CD14-positive monocyte (primary cell): ENCODE results near the gene CES1. TPM values are rescaled to one million over a fixed set of nuclear protein-coding genes. Genes with fewer than 3 reads are reported as not detected.
A peak's percentile ranks its signal among the peaks of the same experiment; 100 is the strongest.
"Not testable (repeated sequence)": the region's sequence is repeated elsewhere in the genome, so short reads cannot be mapped to it uniquely, and the experiment has no call there.

Experiments
- DNase-seq, 3 donors: peaks; one replicate each; pipeline ENCODE4 v3.0.0-alpha.2; 2011 to 2022
- H2AFZ ChIP-seq: 2 replicates; pipeline ENCODE4 v1.6.0; 2012; ENCODE audit warnings: mild to moderate bottlenecking, low read depth, low read length, inconsistent platforms; ENCODE audit not compliant: insufficient read depth, poor library complexity, severe bottlenecking
- H3K27ac ChIP-seq, 2 donors: 1 replicate in 1 of 2; 2 replicates in 1 of 2; pipeline ENCODE4 v1.5.1; 2012 to 2013; ENCODE audit warnings: low read length in 2 of 2, control low read depth in 1 of 2, inconsistent platforms in 1 of 2, low read depth in 1 of 2, mild to moderate bottlenecking in 1 of 2
- H3K27me3 ChIP-seq, 2 donors: one replicate each; pipeline versions ENCODE4 v1.6.0 to v1.6.1; 2011 to 2013; ENCODE audit warnings: low read length in 2 of 2; ENCODE audit not compliant: control insufficient read depth in 2 of 2, insufficient read depth in 2 of 2
- H3K36me3 ChIP-seq, 2 donors: replicated peaks in 1 of 2; 1 replicate in 1 of 2; 2 replicates in 1 of 2; pipeline versions ENCODE4 v1.5.1 to v1.6.1; 2012 to 2013; ENCODE audit warnings: low read length in 2 of 2, control low read depth in 1 of 2, inconsistent platforms in 1 of 2, mild to moderate bottlenecking in 1 of 2; ENCODE audit not compliant: insufficient read depth in 2 of 2, control insufficient read depth in 1 of 2
- H3K4me1 ChIP-seq, 2 donors: 1 replicate in 1 of 2; 2 replicates in 1 of 2; pipeline versions ENCODE4 v1.5.1 to v1.6.1; 2012 to 2013; ENCODE audit warnings: low read length in 2 of 2, control low read depth in 1 of 2, inconsistent platforms in 1 of 2, mild to moderate bottlenecking in 1 of 2, moderate library complexity in 1 of 2; ENCODE audit not compliant: insufficient read depth in 2 of 2, control insufficient read depth in 1 of 2
- H3K4me2 ChIP-seq: replicated peaks from 2 replicates; pipeline ENCODE3; 2012; ENCODE audit warnings: low read length, moderate library complexity, mild to moderate bottlenecking; ENCODE audit not compliant: poor library complexity, severe bottlenecking; ENCODE audit errors: extremely low read depth
- H3K4me3 ChIP-seq, 3 experiments: fragments of 200-600 bp in 1 of 3; sonication (generic) in 1 of 3; replicated peaks in 1 of 3; 1 replicate in 2 of 3; 2 replicates in 1 of 3; pipeline ENCODE4 v1.5.1; 2011 to 2013; ENCODE audit warnings: low read length in 3 of 3, mild to moderate bottlenecking in 3 of 3, control low read depth in 2 of 3, low read depth in 2 of 3, inconsistent platforms in 1 of 3, moderate library complexity in 1 of 3
- H3K79me2 ChIP-seq: 2 replicates; pipeline ENCODE4 v1.6.0; 2012; ENCODE audit warnings: mild to moderate bottlenecking, control low read depth, inconsistent platforms, low read length, moderate library complexity; ENCODE audit not compliant: insufficient read depth
- H3K9ac ChIP-seq: 2 replicates; pipeline ENCODE4 v1.6.0; 2017; ENCODE audit warnings: low read length, mild to moderate bottlenecking; ENCODE audit not compliant: insufficient read depth, poor library complexity, severe bottlenecking
- H3K9me3 ChIP-seq, 2 donors: replicated peaks in 1 of 2; 1 replicate in 1 of 2; 2 replicates in 1 of 2; pipeline versions ENCODE4 v1.5.1 to v1.6.1; 2012 to 2013; ENCODE audit warnings: low read length in 2 of 2, control low read depth in 1 of 2; ENCODE audit not compliant: control insufficient read depth in 1 of 2, insufficient read depth in 1 of 2
- H4K20me1 ChIP-seq: 2 replicates; pipeline ENCODE4 v1.6.0; 2012; ENCODE audit warnings: mild to moderate bottlenecking, low read length, control low read depth, moderate library complexity; ENCODE audit not compliant: insufficient read depth
- H3K27ac Mint-ChIP-seq, 7 donors: one replicate each; pipeline ENCODE4 v1.8.0; 2020; ENCODE audit warnings: mild to moderate bottlenecking in 7 of 7, mixed read lengths in 7 of 7, moderate library complexity in 6 of 7, inconsistent platforms in 2 of 7
- H3K27me3 Mint-ChIP-seq, 3 donors: one replicate each; pipeline ENCODE4 v1.8.0; 2021 to 2022; ENCODE audit warnings: low read depth in 3 of 3, mild to moderate bottlenecking in 3 of 3, mixed read lengths in 3 of 3, moderate library complexity in 3 of 3, inconsistent platforms in 1 of 3
- H3K36me3 Mint-ChIP-seq, 2 donors: one replicate each; pipeline ENCODE4 v1.8.0; 2020; ENCODE audit warnings: mixed read lengths in 2 of 2, inconsistent platforms in 1 of 2, mild to moderate bottlenecking in 1 of 2
- H3K4me1 Mint-ChIP-seq: one replicate; pipeline ENCODE4 v1.8.0; 2020; ENCODE audit warnings: mild to moderate bottlenecking, mixed read lengths
- H3K4me3 Mint-ChIP-seq, 2 donors: one replicate each; pipeline ENCODE4 v1.8.0; 2020; ENCODE audit warnings: mild to moderate bottlenecking in 2 of 2, mixed read lengths in 2 of 2, moderate library complexity in 1 of 2
- H3K9me3 Mint-ChIP-seq, 7 donors: one replicate each; pipeline ENCODE4 v1.8.0; 2020 to 2022; ENCODE audit warnings: mixed read lengths in 7 of 7, mild to moderate bottlenecking in 6 of 7, moderate library complexity in 6 of 7, inconsistent platforms in 2 of 7
- WGBS: methylation state at CpG from one replicate; pipeline ENCODE4 v1.1.5; 2013; ENCODE audit warnings: missing lambda C conversion rate; ENCODE audit not compliant: insufficient coverage; 5-methylcytosine and 5-hydroxymethylcytosine counted together
- intact Hi-C, 2 donors: fragments of 100-400 bp; cut with micrococcal nuclease; formaldehyde crosslinking; loops; one replicate each; pipeline versions ENCODE4 v1.15.0 to v1.15.1; 2023
- polyA plus RNA-seq, 3 donors: library from polyadenylated mRNA; depleted of rRNA in 1 of 3; unstranded in 2 of 3; stranded (reverse) in 1 of 3; fragments of 300-500 nt in 2 of 3; fragments of >200 nt in 1 of 3; fragmentation: Illumina TruSeq in 2 of 3; gene quantifications; 1 replicate in 2 of 3; 2 replicates in 1 of 3; pipeline ENCODE4 v1.2.3, GENCODE V29; 2012 to 2021
- TF ChIP-seq, protein P1 (sequence below): fragments of 200-600 bp; IDR thresholded peaks from one replicate; pipeline ENCODE4 v1.8.0; 2022; ENCODE audit warnings: antibody characterized with exemption, mild to moderate bottlenecking

The CES1 gene
- polyA plus RNA-seq, 3 donors: 38.4 to 190 (median 62.0) TPM

DNA sequence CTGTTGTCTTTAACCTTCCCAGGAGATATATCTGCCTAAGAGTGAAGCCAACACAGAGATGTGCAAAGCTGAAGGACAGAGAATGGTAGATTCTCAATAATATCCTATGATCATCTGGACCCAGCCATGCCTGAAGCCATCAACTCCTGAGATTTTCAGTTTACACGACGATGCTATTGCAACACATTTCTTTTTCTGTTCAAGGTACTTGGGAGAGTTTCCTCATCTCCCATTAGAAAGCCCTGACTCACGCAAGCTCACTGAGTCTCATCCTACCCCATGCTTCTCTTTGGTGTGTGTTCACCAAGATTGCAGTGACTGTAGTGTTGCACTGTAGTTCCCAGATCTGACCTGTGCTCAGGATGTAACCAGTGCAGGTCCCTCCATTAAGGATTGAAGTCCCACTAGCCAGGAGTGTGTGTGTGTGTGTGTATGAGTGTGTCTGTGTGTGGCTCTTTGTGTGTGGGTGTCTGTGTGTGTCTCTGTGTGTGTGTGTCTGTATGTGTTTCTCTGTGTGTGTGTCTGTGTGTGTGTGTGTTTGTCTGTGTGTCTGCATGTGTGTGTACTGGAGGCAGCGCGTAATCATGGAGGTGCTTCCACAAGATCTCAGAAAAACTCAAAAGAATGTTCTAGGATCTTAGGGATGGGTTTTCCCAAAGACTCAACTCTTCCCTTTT lies 15.5 kb downstream of the CES1 start:
- Histone ChIP-seq H3K36me3 (peaks cover 33 to 96% of the 10 kb centered on the region in 2 donors), H3K27me3 (no peaks in the 10 kb centered on the region), H2AFZ (no peak overlapping the region), H3K9ac (no peak overlapping the region), H3K79me2 (no peaks in the 10 kb centered on the region), H3K4me2 (no peak overlapping the region), H4K20me1 (no peaks in the 10 kb centered on the region), H3K4me1 (no peaks in the 10 kb centered on the region), H3K4me3 (no peak overlapping the region), H3K9me3 (no peaks in the 10 kb centered on the region), H3K27ac (no peak overlapping the region)
- H3K27ac Mint-ChIP-seq: peak overlapping the region in 2 of 7 donors; percentile 8 to 82
- peaks cover 0 to 12% (median 0%) of the 10 kb centered on the region in 7 donors for H3K9me3 Mint-ChIP-seq
- peaks cover 7 to 8% (median 7%) of the 10 kb centered on the region in 3 donors for H3K27me3 Mint-ChIP-seq
- H3K4me3 Mint-ChIP-seq: no peak overlapping the region
- intact Hi-C loops: no loop called here
- TF ChIP-seq, protein P1, sequence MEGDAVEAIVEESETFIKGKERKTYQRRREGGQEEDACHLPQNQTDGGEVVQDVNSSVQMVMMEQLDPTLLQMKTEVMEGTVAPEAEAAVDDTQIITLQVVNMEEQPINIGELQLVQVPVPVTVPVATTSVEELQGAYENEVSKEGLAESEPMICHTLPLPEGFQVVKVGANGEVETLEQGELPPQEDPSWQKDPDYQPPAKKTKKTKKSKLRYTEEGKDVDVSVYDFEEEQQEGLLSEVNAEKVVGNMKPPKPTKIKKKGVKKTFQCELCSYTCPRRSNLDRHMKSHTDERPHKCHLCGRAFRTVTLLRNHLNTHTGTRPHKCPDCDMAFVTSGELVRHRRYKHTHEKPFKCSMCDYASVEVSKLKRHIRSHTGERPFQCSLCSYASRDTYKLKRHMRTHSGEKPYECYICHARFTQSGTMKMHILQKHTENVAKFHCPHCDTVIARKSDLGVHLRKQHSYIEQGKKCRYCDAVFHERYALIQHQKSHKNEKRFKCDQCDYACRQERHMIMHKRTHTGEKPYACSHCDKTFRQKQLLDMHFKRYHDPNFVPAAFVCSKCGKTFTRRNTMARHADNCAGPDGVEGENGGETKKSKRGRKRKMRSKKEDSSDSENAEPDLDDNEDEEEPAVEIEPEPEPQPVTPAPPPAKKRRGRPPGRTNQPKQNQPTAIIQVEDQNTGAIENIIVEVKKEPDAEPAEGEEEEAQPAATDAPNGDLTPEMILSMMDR: no peak
- WGBS: 100% methylated on average over 2 of the region's 5 CpGs
- peak in 2 of 3 donors; percentile 12 to 25 for DNase-seq
- peaks cover 5% of the 10 kb centered on the region for H3K4me1 Mint-ChIP-seq
- peaks cover 79 to 91% of the 10 kb centered on the region in 2 donors for H3K36me3 Mint-ChIP-seq

DNA sequence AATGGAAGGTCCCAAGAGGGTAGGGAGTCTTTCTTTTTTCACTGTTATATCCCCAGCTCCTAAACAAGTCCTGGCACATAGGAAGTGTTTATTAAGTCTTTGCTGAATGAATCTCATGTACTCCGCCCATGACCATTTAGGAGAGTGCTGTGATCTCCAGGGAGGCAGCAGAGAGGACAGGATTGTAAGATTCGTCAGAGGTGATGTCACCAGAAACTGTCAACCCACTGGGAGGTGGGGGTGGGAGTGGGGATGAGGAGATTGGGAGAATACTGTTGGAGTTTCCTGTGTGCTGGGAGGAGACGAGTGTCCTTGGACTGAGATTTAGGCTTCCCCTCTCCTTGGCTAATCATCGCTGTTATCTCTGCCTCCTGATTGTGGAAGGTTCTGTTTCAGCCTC lies 16.7 kb downstream of the CES1 start:
- H3K4me3 ChIP-seq, H3K79me2 ChIP-seq, H3K27ac Mint-ChIP-seq, H3K9ac ChIP-seq, H3K27me3 ChIP-seq, H4K20me1 ChIP-seq, intact Hi-C loops, H3K27me3 Mint-ChIP-seq, H3K9me3 ChIP-seq, H2AFZ ChIP-seq, DNase-seq, H3K4me1 Mint-ChIP-seq, H3K4me3 Mint-ChIP-seq, H3K27ac ChIP-seq, H3K4me2 ChIP-seq, H3K4me1 ChIP-seq: not testable (repeated sequence)
- H3K36me3 ChIP-seq: peaks cover 27 to 96% of the 10 kb centered on the region in 2 donors
- 90% methylated on average over 2 of the region's 4 CpGs for WGBS
- Mint-ChIP-seq H3K36me3 (peaks cover 79 to 91% of the 10 kb centered on the region in 2 donors), H3K9me3 (peaks cover 0 to 12% (median 0%) of the 10 kb centered on the region in 7 donors)
